ENCODE measurements around the gene ERMP1. TPM values are rescaled to one million over a fixed set of nuclear protein-coding genes. Genes with fewer than 3 reads are reported as not detected.
"Not testable (repeated sequence)": the region's sequence is repeated elsewhere in the genome, so short reads cannot be mapped to it uniquely, and the experiment has no call there.

Gene ERMP1
- total RNA-seq (2013), result 6.5 TPM
- polyA plus RNA-seq (1 to 10 TPM; 2.5 to 3.7 (median 3.6) TPM), polyA minus RNA-seq (2.2 and 2.5 TPM in 2 replicates), total RNA-seq (3.9 to 19.2 (median 12.9) reads per million in 11 experiments)

- peaks cover 22 to 32% of the 10 kb centered on the region in 2 donors for H3K4me1 ChIP-seq (ENCODE audit: control insufficient read depth in 1 of 2, insufficient read depth in 2 of 2, low read length in 2 of 2)
- intact Hi-C loops (cut with micrococcal nuclease), result loop anchor here in 1 of 2 donors (10.0 kb wide), 1 partner anchor 208 kb away; the partner anchor contains the start of gene RIC1
- Mint-ChIP-seq H3K27me3 (ENCODE audit: low read depth in 3 of 3) (peaks cover 0 to 5% (median 1%) of the 10 kb centered on the region in 3 donors), H3K36me3 (peaks cover 14 to 15% of the 10 kb centered on the region in 2 donors), H3K4me3 (peak within 1 kb of the TSS; percentile 93 to 97), H3K4me1 (peaks cover 30% of the 10 kb centered on the region), H3K27ac (peak within 1 kb of the TSS in 3 of 7 donors; percentile 63 to 79 (median 73)), H3K9me3 (peaks cover 4 to 14% (median 10%) of the 10 kb centered on the region in 7 donors)
- WGBS (ENCODE audit: insufficient coverage), result under 1% methylated on average over 95 of the region's 95 CpGs
- H3K4me2 ChIP-seq (replicated peaks; ENCODE audit: extremely low read depth, low read length, poor library complexity, severe bottlenecking), result peak within 1 kb of the TSS; percentile 99
- peak within 1 kb of the TSS; percentile 94 for H2AFZ ChIP-seq (ENCODE audit: insufficient read depth, low read depth, low read length, poor library complexity, severe bottlenecking)
- DNase-seq, result peak; percentile 67 to 77 (median 74)
- TF ChIP-seq, protein P1, sequence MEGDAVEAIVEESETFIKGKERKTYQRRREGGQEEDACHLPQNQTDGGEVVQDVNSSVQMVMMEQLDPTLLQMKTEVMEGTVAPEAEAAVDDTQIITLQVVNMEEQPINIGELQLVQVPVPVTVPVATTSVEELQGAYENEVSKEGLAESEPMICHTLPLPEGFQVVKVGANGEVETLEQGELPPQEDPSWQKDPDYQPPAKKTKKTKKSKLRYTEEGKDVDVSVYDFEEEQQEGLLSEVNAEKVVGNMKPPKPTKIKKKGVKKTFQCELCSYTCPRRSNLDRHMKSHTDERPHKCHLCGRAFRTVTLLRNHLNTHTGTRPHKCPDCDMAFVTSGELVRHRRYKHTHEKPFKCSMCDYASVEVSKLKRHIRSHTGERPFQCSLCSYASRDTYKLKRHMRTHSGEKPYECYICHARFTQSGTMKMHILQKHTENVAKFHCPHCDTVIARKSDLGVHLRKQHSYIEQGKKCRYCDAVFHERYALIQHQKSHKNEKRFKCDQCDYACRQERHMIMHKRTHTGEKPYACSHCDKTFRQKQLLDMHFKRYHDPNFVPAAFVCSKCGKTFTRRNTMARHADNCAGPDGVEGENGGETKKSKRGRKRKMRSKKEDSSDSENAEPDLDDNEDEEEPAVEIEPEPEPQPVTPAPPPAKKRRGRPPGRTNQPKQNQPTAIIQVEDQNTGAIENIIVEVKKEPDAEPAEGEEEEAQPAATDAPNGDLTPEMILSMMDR (IDR thresholded peaks at IDR 0.05), result peak; percentile 95
- peaks cover 0 to 6% of the 10 kb centered on the region in 2 donors for H3K9me3 ChIP-seq (replicated peaks in 1 of 2; ENCODE audit: control insufficient read depth in 1 of 2, insufficient read depth in 1 of 2, low read length in 2 of 2)
- no peaks in the 10 kb centered on the region for H4K20me1 ChIP-seq (ENCODE audit: insufficient read depth, low read length)
- H3K9ac ChIP-seq (ENCODE audit: insufficient read depth, low read length, poor library complexity, severe bottlenecking), result peak within 1 kb of the TSS; percentile 66
- H3K27ac ChIP-seq (ENCODE audit: low read depth in 1 of 2, low read length in 2 of 2), result no peak within 1 kb of the TSS
- peaks cover 7% of the 10 kb centered on the region for H3K79me2 ChIP-seq (ENCODE audit: insufficient read depth, low read length)
- H3K36me3 ChIP-seq (replicated peaks in 1 of 2; ENCODE audit: control insufficient read depth in 1 of 2, insufficient read depth in 2 of 2, low read length in 2 of 2), result peaks cover 0 to 18% of the 10 kb centered on the region in 2 donors
- peak within 1 kb of the TSS; percentile 48 to 88 (median 80) for H3K4me3 ChIP-seq (replicated peaks in 1 of 3; ENCODE audit: low read depth in 2 of 3, low read length in 3 of 3)
- H3K27me3 ChIP-seq (ENCODE audit: control insufficient read depth in 2 of 2, insufficient read depth in 2 of 2, low read length in 2 of 2), result no peaks in the 10 kb centered on the region
Observed at GRCh38 chr9:5832538-5833529, at the start of gene ERMP1. TSS of gene ERMP1 (minus strand) at chr9:5833117. CDS start at chr9:5833027, 90 bp downstream.

DNA sequence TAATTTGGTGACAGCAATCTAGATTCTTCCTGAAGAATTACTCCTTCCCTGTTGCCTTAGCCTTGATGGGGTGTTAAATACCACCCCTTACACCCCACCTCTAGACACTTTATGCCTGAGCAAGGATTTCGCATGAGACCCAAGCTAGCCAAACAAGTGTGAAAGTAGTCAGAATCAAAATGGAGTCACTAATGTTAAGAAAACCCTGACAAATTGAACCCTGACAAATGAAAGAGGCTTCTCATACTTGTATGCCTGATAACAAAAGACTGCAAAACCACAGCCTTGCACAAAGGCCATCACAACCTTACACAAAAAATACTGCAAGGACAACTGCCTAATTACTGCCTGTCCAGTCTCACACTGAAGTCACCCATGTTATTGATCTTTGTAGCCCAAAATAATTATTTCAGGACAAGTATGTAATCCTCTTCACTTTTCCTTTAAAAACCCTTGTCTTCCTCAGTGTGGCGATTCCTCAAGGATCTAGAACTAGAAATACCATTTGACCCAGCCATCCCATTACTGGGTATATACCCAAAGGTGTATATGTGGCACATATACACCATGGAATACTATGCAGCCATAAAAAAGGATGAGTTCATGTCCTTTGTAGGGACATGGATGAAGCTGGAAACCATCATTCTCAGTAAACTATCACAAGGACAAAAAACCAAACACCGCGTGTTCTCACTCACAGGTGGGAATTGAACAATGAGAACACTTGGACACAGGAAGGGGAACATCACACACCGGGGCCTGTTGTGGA is 49.5 kb upstream of the ERMP1 start:
- not testable (repeated sequence) for H3K4me3 Mint-ChIP-seq; H4K20me1 ChIP-seq (ENCODE audit: insufficient read depth, low read length); H3K27ac Mint-ChIP-seq

More for the DNA sequence above, 49.5 kb upstream of the ERMP1 start:
- DNase-seq; H3K27me3 ChIP-seq (ENCODE audit: control insufficient read depth in 2 of 2, insufficient read depth in 2 of 2, low read length in 2 of 2); H3K27me3 Mint-ChIP-seq (ENCODE audit: low read depth in 3 of 3); H3K4me1 ChIP-seq (ENCODE audit: control insufficient read depth in 1 of 2, insufficient read depth in 2 of 2, low read length in 2 of 2); H3K4me3 ChIP-seq (replicated peaks in 1 of 3; ENCODE audit: low read depth in 2 of 3, low read length in 3 of 3); H3K9me3 ChIP-seq (replicated peaks in 1 of 2; ENCODE audit: control insufficient read depth in 1 of 2, insufficient read depth in 1 of 2, low read length in 2 of 2); H3K9ac ChIP-seq (ENCODE audit: insufficient read depth, low read length, poor library complexity, severe bottlenecking); H3K79me2 ChIP-seq (ENCODE audit: insufficient read depth, low read length); H3K27ac ChIP-seq (ENCODE audit: low read depth in 1 of 2, low read length in 2 of 2); H3K36me3 Mint-ChIP-seq; H3K4me2 ChIP-seq (replicated peaks; ENCODE audit: extremely low read depth, low read length, poor library complexity, severe bottlenecking); H2AFZ ChIP-seq (ENCODE audit: insufficient read depth, low read depth, low read length, poor library complexity, severe bottlenecking); H3K9me3 Mint-ChIP-seq; H3K4me1 Mint-ChIP-seq; H3K36me3 ChIP-seq (replicated peaks in 1 of 2; ENCODE audit: control insufficient read depth in 1 of 2, insufficient read depth in 2 of 2, low read length in 2 of 2): not testable (repeated sequence)
- intact Hi-C loops (cut with micrococcal nuclease), result loop anchor here in 1 of 2 donors (10.0 kb wide), 1 partner anchor 172 kb away; no protein-coding TSS in a partner anchor
- WGBS (ENCODE audit: insufficient coverage), result no CpG with 5 or more reads among the region's 5 CpGs

Measured in CD14-positive monocyte (primary cell).